ENCODE data around the gene ZNF580. TPM values are rescaled to one million over a fixed set of nuclear protein-coding genes. Genes with fewer than 3 reads are reported as not detected.
A peak's percentile ranks its signal among the peaks of the same experiment; 100 is the strongest.

ZNF580 gene
- total and polyA plus RNA-seq, 7 experiments from 2014 or later: 14.6 to 109 (median 48.0) TPM

GRCh38 chr19:55667006-55667381 is 26.2 kb downstream of the ZNF580 start:
- H3K36me3 Mint-ChIP-seq: peaks cover 9 to 29% (median 15%) of the 10 kb centered on the region in 5 donors
- ATAC-seq (no peak), DNase-seq (no peak)
- Histone ChIP-seq H3K9me3 (ENCODE audit: control insufficient read depth in 2 of 3, low read length in 3 of 3) (no peaks in the 10 kb centered on the region), H3K27ac (ENCODE audit: low read depth, low read length) (peak overlapping the region; percentile 34), H3K4me3 (ENCODE audit: low read length) (no peak overlapping the region), H3K36me3 (ENCODE audit: control insufficient read depth in 2 of 3, insufficient read depth in 3 of 3, low read length in 3 of 3) (peaks cover 32 to 95% (median 57%) of the 10 kb centered on the region in 3 experiments), H3K27me3 (ENCODE audit: control insufficient read depth in 2 of 2, insufficient read depth in 2 of 2, low read length in 2 of 2) (no peaks in the 10 kb centered on the region), H3K4me1 (ENCODE audit: control insufficient read depth in 2 of 2, insufficient read depth in 2 of 2, low read length in 2 of 2) (peaks cover 4 to 11% of the 10 kb centered on the region in 2 donors)
- H3K27me3 Mint-ChIP-seq: no peaks in the 10 kb centered on the region
- peak overlapping the region in 1 of 9 donors; percentile 60 for H3K27ac Mint-ChIP-seq
- no peaks in the 10 kb centered on the region for H3K9me3 Mint-ChIP-seq
- intact Hi-C loops (cut with micrococcal nuclease): no loop called here
- H3K4me1 Mint-ChIP-seq: peaks cover 10 to 57% (median 33%) of the 10 kb centered on the region in 7 donors
- no peak overlapping the region for H3K4me3 Mint-ChIP-seq
- ChIA-PET CTCF (no interaction called here), POLR2A (no interaction called here)

GRCh38 chr19:55667511-55667910 is 26.7 kb downstream of the ZNF580 start:
- intact Hi-C loops (cut with micrococcal nuclease): no loop called here
- ChIA-PET CTCF (interaction anchor here (0.7 kb wide), 1 partner anchor 500 kb away, joined by 3 read pairs; no protein-coding TSS in a partner anchor), POLR2A (interaction anchor here (1.0 to 1.3 kb wide), 2 partner anchors 11 to 13 kb away, joined by 4 to 5 read pairs; partner anchors contain the start of gene U2AF2)
- Mint-ChIP-seq H3K4me1 (peaks cover 14 to 59% (median 35%) of the 10 kb centered on the region in 7 donors), H3K27me3 (no peaks in the 10 kb centered on the region), H3K36me3 (peaks cover 7 to 31% (median 13%) of the 10 kb centered on the region in 5 donors), H3K27ac (peak overlapping the region in 1 of 9 donors; percentile 38), H3K9me3 (no peaks in the 10 kb centered on the region), H3K4me3 (no peak overlapping the region)
- Histone ChIP-seq H3K27ac (ENCODE audit: low read depth, low read length) (no peak overlapping the region), H3K27me3 (ENCODE audit: control insufficient read depth in 2 of 2, insufficient read depth in 2 of 2, low read length in 2 of 2) (no peaks in the 10 kb centered on the region), H3K4me3 (ENCODE audit: low read length) (no peak overlapping the region), H3K4me1 (ENCODE audit: control insufficient read depth in 2 of 2, insufficient read depth in 2 of 2, low read length in 2 of 2) (peaks cover 4 to 10% of the 10 kb centered on the region in 2 donors), H3K9me3 (ENCODE audit: control insufficient read depth in 2 of 3, low read length in 3 of 3) (no peaks in the 10 kb centered on the region), H3K36me3 (ENCODE audit: control insufficient read depth in 2 of 3, insufficient read depth in 3 of 3, low read length in 3 of 3) (peaks cover 30 to 94% (median 54%) of the 10 kb centered on the region in 3 experiments)
- ATAC-seq (no peak), DNase-seq (no peak)

- Mint-ChIP-seq H3K9me3 (no peaks in the 10 kb centered on the region), H3K4me1 (peaks cover 15 to 55% (median 30%) of the 10 kb centered on the region in 7 donors)
Measured at GRCh38 chr19:55667958-55668357, 27.2 kb downstream of the ZNF580 start.

GRCh38 chr19:55668603-55669348 is 28.0 kb downstream of the ZNF580 start:
- H3K27ac ChIP-seq (ENCODE audit: low read depth, low read length): no peak overlapping the region

More at GRCh38 chr19:55667958-55668357, 27.2 kb downstream of the ZNF580 start:
- Histone ChIP-seq H3K9me3 (ENCODE audit: control insufficient read depth in 2 of 3, low read length in 3 of 3) (no peaks in the 10 kb centered on the region), H3K36me3 (ENCODE audit: control insufficient read depth in 2 of 3, insufficient read depth in 3 of 3, low read length in 3 of 3) (peaks cover 25 to 91% (median 50%) of the 10 kb centered on the region in 3 experiments), H3K27ac (ENCODE audit: low read depth, low read length) (no peak overlapping the region), H3K4me3 (ENCODE audit: low read length) (no peak overlapping the region), H3K4me1 (ENCODE audit: control insufficient read depth in 2 of 2, insufficient read depth in 2 of 2, low read length in 2 of 2) (peaks cover 4 to 10% of the 10 kb centered on the region in 2 donors), H3K27me3 (ENCODE audit: control insufficient read depth in 2 of 2, insufficient read depth in 2 of 2, low read length in 2 of 2) (no peaks in the 10 kb centered on the region)
- no peak overlapping the region for H3K4me3 Mint-ChIP-seq
- no peaks in the 10 kb centered on the region for H3K27me3 Mint-ChIP-seq
- DNase-seq: no peak
- POLR2A ChIA-PET: interaction anchor here (1.0 to 1.3 kb wide), 2 partner anchors 12 to 14 kb away, joined by 4 to 5 read pairs; partner anchors contain the start of gene U2AF2
- CTCF ChIA-PET: interaction anchor here (0.7 kb wide), 1 partner anchor 501 kb away, joined by 3 read pairs; no protein-coding TSS in a partner anchor
- peaks cover 3 to 26% (median 9%) of the 10 kb centered on the region in 5 donors for H3K36me3 Mint-ChIP-seq
- intact Hi-C loops (cut with micrococcal nuclease): no loop called here
- peak overlapping the region in 1 of 9 donors; percentile 25 for H3K27ac Mint-ChIP-seq
- ATAC-seq: no peak

GRCh38 chr19:55669418-55670279 is 28.8 kb downstream of the ZNF580 start:
- ChIA-PET CTCF (no interaction called here), POLR2A (no interaction called here)
- Histone ChIP-seq H3K36me3 (ENCODE audit: control insufficient read depth in 2 of 3, insufficient read depth in 3 of 3, low read length in 3 of 3) (peaks cover 11 to 84% (median 35%) of the 10 kb centered on the region in 3 experiments), H3K27ac (ENCODE audit: low read depth, low read length) (no peak overlapping the region), H3K27me3 (ENCODE audit: control insufficient read depth in 2 of 2, insufficient read depth in 2 of 2, low read length in 2 of 2) (no peaks in the 10 kb centered on the region), H3K9me3 (ENCODE audit: control insufficient read depth in 2 of 3, low read length in 3 of 3) (no peaks in the 10 kb centered on the region), H3K4me1 (ENCODE audit: control insufficient read depth in 2 of 2, insufficient read depth in 2 of 2, low read length in 2 of 2) (peaks cover 7 to 13% of the 10 kb centered on the region in 2 donors), H3K4me3 (ENCODE audit: low read length) (no peak overlapping the region)
- DNase-seq: no peak
- Mint-ChIP-seq H3K4me3 (no peak overlapping the region), H3K27ac (peak overlapping the region in 1 of 9 donors; percentile 38), H3K9me3 (no peaks in the 10 kb centered on the region), H3K4me1 (peaks cover 16 to 44% (median 30%) of the 10 kb centered on the region in 7 donors), H3K27me3 (no peaks in the 10 kb centered on the region), H3K36me3 (peaks cover 0 to 20% (median 5%) of the 10 kb centered on the region in 5 donors)
- no peak for ATAC-seq
- intact Hi-C loops (cut with micrococcal nuclease): no loop called here

More at GRCh38 chr19:55668603-55669348, 28.0 kb downstream of the ZNF580 start:
- Mint-ChIP-seq H3K4me1 (peaks cover 16 to 46% (median 31%) of the 10 kb centered on the region in 7 donors), H3K27me3 (no peaks in the 10 kb centered on the region), H3K9me3 (no peaks in the 10 kb centered on the region), H3K27ac (peak overlapping the region in 1 of 9 donors; percentile 38), H3K4me3 (no peak overlapping the region), H3K36me3 (peaks cover 0 to 19% (median 5%) of the 10 kb centered on the region in 5 donors)
- DNase-seq: no peak
- ATAC-seq: no peak
- Histone ChIP-seq H3K4me1 (ENCODE audit: control insufficient read depth in 2 of 2, insufficient read depth in 2 of 2, low read length in 2 of 2) (peaks cover 4 to 10% of the 10 kb centered on the region in 2 donors), H3K27me3 (ENCODE audit: control insufficient read depth in 2 of 2, insufficient read depth in 2 of 2, low read length in 2 of 2) (no peaks in the 10 kb centered on the region), H3K4me3 (ENCODE audit: low read length) (no peak overlapping the region), H3K36me3 (ENCODE audit: control insufficient read depth in 2 of 3, insufficient read depth in 3 of 3, low read length in 3 of 3) (peaks cover 17 to 89% (median 42%) of the 10 kb centered on the region in 3 experiments), H3K9me3 (ENCODE audit: control insufficient read depth in 2 of 3, low read length in 3 of 3) (no peaks in the 10 kb centered on the region)
- ChIA-PET POLR2A (interaction anchor here (1.3 kb wide), 1 partner anchor 13 kb away, joined by 5 read pairs; no protein-coding TSS in a partner anchor), CTCF (no interaction called here)
- intact Hi-C loops (cut with micrococcal nuclease): no loop called here

Data from naive thymus-derived CD4-positive, alpha-beta T cell (primary cell).